COLO829 (cell line): ENCODE results near the gene VAV2.
"Not testable (repeated sequence)": the region's sequence is repeated elsewhere in the genome, so short reads cannot be mapped to it uniquely, and the experiment has no call there.

Experiments used
- DNase-seq: peaks from one replicate; pipeline ENCODE4 v3.0.0; 2012; ENCODE audit warnings: low spot score

VAV2 gene

GRCh38 chr9:133968966-133969617 is 23.0 kb downstream of the VAV2 start:
- no peak for DNase-seq

- no peak for DNase-seq
These were observed 23.7 kb downstream of the VAV2 start for GRCh38 chr9:133968428-133968827.

GRCh38 chr9:133967024-133967741 is 24.9 kb downstream of the VAV2 start:
- no peak for DNase-seq

GRCh38 chr9:133964463-133964862 is 27.7 kb downstream of the VAV2 start:
- DNase-seq: no peak

GRCh38 chr9:133963166-133963565 is 29.0 kb downstream of the VAV2 start:
- no peak for DNase-seq

GRCh38 chr9:133962341-133962740 is 29.8 kb downstream of the VAV2 start:
- DNase-seq: no peak

GRCh38 chr9:133961226-133962165 is 30.6 kb downstream of the VAV2 start:
- DNase-seq: no peak

- DNase-seq: no peak
These were observed 31.5 kb downstream of the VAV2 start for GRCh38 chr9:133960568-133961129.

GRCh38 chr9:133959966-133960567 is 32.1 kb downstream of the VAV2 start:
- DNase-seq: no peak

GRCh38 chr9:133959171-133959570 is 33.0 kb downstream of the VAV2 start:
- DNase-seq: no peak

GRCh38 chr9:133958756-133959155 is 33.4 kb downstream of the VAV2 start:
- DNase-seq: no peak

GRCh38 chr9:133957772-133958171 is 34.4 kb downstream of the VAV2 start:
- DNase-seq: not testable (repeated sequence)

- DNase-seq: no peak
These were observed 34.8 kb downstream of the VAV2 start for GRCh38 chr9:133957328-133957727.

- DNase-seq: no peak
These were observed 35.5 kb downstream of the VAV2 start for GRCh38 chr9:133956520-133957076.

- DNase-seq: no peak
These were observed 36.2 kb downstream of the VAV2 start for GRCh38 chr9:133955821-133956411.

GRCh38 chr9:133954862-133955529 is 37.1 kb downstream of the VAV2 start:
- no peak for DNase-seq

- no peak for DNase-seq
These were observed 38.0 kb downstream of the VAV2 start for GRCh38 chr9:133953976-133954709.

- DNase-seq: no peak
These were observed 38.5 kb downstream of the VAV2 start for GRCh38 chr9:133953621-133953975.

- DNase-seq: no peak
These were observed 39.2 kb downstream of the VAV2 start for GRCh38 chr9:133952598-133953550.
